ENCODE measurements around the gene DHRS13.
A peak's percentile ranks its signal among the peaks of the same experiment; 100 is the strongest.
"Not testable (repeated sequence)": the region's sequence is repeated elsewhere in the genome, so short reads cannot be mapped to it uniquely, and the experiment has no call there.

DNA sequence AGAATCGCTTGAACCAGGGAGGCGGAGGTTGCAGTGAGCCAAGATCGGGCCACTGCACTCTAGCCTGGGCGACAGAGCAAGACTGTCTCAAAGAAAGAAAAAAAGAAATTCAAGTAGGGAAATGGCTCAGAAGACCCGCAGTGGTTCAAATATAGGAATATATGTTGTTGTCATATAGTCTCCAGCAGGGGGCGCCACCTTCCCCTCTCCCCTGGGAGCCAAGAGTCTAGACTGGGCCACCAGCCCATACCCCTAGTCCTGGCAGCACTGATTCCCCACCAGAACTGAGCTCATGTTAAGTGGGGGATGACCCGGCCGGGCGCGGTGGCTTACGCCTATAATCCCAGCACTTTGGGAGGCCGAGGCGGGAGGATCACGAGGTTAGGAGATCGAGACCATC, 54.2 kb downstream of the DHRS13 start:
- TF ChIP-seq, protein P1, sequence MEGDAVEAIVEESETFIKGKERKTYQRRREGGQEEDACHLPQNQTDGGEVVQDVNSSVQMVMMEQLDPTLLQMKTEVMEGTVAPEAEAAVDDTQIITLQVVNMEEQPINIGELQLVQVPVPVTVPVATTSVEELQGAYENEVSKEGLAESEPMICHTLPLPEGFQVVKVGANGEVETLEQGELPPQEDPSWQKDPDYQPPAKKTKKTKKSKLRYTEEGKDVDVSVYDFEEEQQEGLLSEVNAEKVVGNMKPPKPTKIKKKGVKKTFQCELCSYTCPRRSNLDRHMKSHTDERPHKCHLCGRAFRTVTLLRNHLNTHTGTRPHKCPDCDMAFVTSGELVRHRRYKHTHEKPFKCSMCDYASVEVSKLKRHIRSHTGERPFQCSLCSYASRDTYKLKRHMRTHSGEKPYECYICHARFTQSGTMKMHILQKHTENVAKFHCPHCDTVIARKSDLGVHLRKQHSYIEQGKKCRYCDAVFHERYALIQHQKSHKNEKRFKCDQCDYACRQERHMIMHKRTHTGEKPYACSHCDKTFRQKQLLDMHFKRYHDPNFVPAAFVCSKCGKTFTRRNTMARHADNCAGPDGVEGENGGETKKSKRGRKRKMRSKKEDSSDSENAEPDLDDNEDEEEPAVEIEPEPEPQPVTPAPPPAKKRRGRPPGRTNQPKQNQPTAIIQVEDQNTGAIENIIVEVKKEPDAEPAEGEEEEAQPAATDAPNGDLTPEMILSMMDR (IDR thresholded peaks at IDR 0.05; ENCODE audit: low read depth, low read length): peak; percentile 63
- TF ChIP-seq POLR2A (IDR thresholded peaks at IDR 0.05; ENCODE audit: extremely low read depth, insufficient read length); MYC (IDR thresholded peaks at IDR 0.05; ENCODE audit: low read depth, low read length): not testable (repeated sequence)
- TF ChIP-seq, protein P2, sequence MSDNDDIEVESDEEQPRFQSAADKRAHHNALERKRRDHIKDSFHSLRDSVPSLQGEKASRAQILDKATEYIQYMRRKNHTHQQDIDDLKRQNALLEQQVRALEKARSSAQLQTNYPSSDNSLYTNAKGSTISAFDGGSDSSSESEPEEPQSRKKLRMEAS (IDR thresholded peaks at IDR 0.05; ENCODE audit: low read depth, low read length): not testable (repeated sequence)
